HL-60/S4 treated with phorbol 12-myristate 13-acetate at 8.2 ng/mL for 4 days and 3 days (cell line): ENCODE measurements around the gene MEX3B.
"Not testable (repeated sequence)": the region's sequence is repeated elsewhere in the genome, so short reads cannot be mapped to it uniquely, and the experiment has no call there.

Experiments
- in situ Hi-C: fragments of 300-500 bp; cut with MboI; formaldehyde crosslinking; loops from 2 replicates; pipeline ENCODE4 v1.15.0; 2022; ENCODE audit warnings: low sequenced_read_pairs

The MEX3B gene

GRCh38 chr15:82051664-82052063 is 5.8 kb upstream of the MEX3B start:
- in situ Hi-C loops = no loop called here

- in situ Hi-C loops = no loop called here
Observed at GRCh38 chr15:82048811-82049210, 3.0 kb upstream of the MEX3B start.

- in situ Hi-C loops = no loop called here
Observed at GRCh38 chr15:82047453-82048400, 1.9 kb upstream of the MEX3B start.

GRCh38 chr15:82046666-82047452 is 1.0 kb upstream of the MEX3B start:
- in situ Hi-C loops = no loop called here

GRCh38 chr15:82045179-82045891 is 483 bp downstream of the MEX3B start:
- in situ Hi-C loops = no loop called here

GRCh38 chr15:82044373-82045178 is 1.2 kb downstream of the MEX3B start:
- in situ Hi-C loops = no loop called here

- in situ Hi-C loops = no loop called here
Observed at GRCh38 chr15:82043796-82044372, 1.9 kb downstream of the MEX3B start.

GRCh38 chr15:82043130-82043673 is 2.6 kb downstream of the MEX3B start:
- in situ Hi-C loops = no loop called here

- in situ Hi-C loops = no loop called here
Observed at GRCh38 chr15:82040862-82041261, 5.0 kb downstream of the MEX3B start.

- in situ Hi-C loops = no loop called here
Observed at GRCh38 chr15:82040390-82040789, 5.4 kb downstream of the MEX3B start.

- in situ Hi-C loops = no loop called here
Observed at GRCh38 chr15:82039871-82040270, 5.9 kb downstream of the MEX3B start.

GRCh38 chr15:82036461-82036860 is 9.4 kb downstream of the MEX3B start:
- in situ Hi-C loops = no loop called here

GRCh38 chr15:82031871-82032270 is 13.9 kb downstream of the MEX3B start:
- in situ Hi-C loops = no loop called here

GRCh38 chr15:82030176-82030575 is 15.6 kb downstream of the MEX3B start:
- in situ Hi-C loops = no loop called here

GRCh38 chr15:82028163-82028562 is 17.7 kb downstream of the MEX3B start:
- in situ Hi-C loops = not testable (repeated sequence)

GRCh38 chr15:82021992-82022391 is 23.8 kb downstream of the MEX3B start:
- in situ Hi-C loops = no loop called here

- in situ Hi-C loops = no loop called here
Observed at GRCh38 chr15:82020625-82021394, 25.0 kb downstream of the MEX3B start.

- in situ Hi-C loops = no loop called here
Observed at GRCh38 chr15:82018201-82018600, 27.6 kb downstream of the MEX3B start.

GRCh38 chr15:82017656-82018055 is 28.2 kb downstream of the MEX3B start:
- in situ Hi-C loops = no loop called here
